Astrocyte of the hippocampus (primary cell): ENCODE measurements around the gene FGFRL1.

ENCODE experiments used
- DNase-seq: peaks from one replicate; pipeline ENCODE4 v3.0.0; 2011; ENCODE audit warnings: low read depth, low spot score

Gene FGFRL1

DNA sequence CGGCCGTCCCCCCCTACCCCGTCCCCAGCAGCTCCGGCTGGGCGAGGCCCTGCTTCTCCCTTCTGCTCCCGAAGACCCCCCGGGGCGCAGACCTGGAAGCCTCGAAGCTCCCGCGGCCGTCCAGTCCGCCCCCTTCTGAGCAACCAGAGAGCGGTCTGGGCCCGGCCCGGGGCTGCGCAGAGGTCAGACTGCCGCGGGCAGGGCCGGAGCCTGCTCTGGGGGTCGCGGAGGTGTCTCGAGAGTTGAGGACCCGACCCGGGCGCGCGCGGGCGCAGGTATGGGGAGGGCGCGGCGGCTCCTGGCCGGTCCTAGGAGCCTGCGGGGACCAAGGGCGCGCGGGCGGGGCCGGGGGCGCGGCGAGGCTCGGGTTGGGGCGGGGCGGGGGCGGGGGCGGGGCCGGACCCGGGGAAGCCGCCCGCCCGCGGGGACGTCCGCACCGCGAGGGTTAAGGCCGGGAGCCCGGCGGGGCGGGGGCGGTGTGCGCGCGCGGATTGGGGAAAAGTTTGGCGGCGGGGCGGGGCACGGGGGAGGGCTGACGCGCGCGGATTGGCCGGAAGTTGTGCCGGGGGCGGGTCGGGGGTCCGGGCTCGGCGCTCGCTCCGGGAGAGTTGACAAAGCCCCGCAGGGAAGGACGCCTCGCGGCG is at the start of gene FGFRL1:
FGFRL1 (plus strand) TSS at position 605 of the 644 bp plus-strand sequence. CDS start 860 bp downstream, outside the sequence.
- peak; percentile 97 for DNase-seq

GRCh38 chr4:962231-963208 is 48.9 kb upstream of the FGFRL1 start:
- DNase-seq, result no peak

DNA sequence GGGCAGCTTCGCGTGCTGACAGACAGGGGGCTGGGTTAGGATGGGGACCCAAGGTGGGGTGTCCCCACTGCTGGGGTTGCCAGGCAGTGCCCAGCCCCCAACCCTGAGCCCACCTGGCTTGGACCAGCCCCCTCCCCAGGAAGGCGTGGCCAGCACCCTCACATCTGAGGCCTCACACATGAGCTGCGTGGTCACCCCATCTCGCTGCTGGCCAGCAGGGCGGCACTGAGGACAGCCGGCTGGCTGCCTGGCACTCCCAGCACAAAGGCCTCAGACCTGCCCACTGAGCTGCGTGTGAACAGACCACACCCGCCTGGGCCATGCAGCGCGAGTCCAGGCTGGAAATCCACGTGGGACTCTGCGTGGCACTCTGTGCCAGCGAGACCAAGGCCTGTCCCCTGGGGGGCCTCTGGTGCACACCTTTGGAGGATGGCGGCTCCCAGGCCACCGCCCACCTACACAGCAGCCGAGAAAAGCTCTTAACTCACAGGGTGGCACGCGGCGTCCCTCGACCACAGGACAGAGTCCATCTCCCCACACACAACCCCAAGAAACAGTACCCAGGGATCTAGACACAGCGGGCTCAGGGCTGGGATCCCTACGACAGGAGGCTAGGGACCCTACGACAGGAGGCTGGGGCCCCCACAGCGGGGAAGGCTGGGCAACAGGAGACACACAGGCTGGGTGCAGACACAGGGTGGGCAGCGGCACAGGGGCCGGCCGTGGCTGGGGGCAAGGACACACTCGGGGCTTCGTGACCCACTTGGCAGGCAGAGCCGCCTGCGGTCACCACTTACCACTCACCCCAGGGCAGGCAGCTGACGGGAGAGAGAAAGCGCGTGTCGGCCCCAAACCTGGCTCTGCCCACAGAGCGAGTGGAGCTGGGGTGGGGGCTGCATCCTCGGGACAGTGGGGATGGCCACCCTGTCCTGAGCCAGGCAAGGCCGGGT is 47.9 kb upstream of the FGFRL1 start:
- no peak for DNase-seq

- DNase-seq, result no peak
These were observed 46.9 kb upstream of the FGFRL1 start for GRCh38 chr4:964346-965025.

- DNase-seq, result no peak
These were observed 46.2 kb upstream of the FGFRL1 start for GRCh38 chr4:965048-965765.

GRCh38 chr4:965766-966134 is 45.7 kb upstream of the FGFRL1 start:
- no peak for DNase-seq

- no peak for DNase-seq
These were observed 44.9 kb upstream of the FGFRL1 start for GRCh38 chr4:966266-967112.

DNA sequence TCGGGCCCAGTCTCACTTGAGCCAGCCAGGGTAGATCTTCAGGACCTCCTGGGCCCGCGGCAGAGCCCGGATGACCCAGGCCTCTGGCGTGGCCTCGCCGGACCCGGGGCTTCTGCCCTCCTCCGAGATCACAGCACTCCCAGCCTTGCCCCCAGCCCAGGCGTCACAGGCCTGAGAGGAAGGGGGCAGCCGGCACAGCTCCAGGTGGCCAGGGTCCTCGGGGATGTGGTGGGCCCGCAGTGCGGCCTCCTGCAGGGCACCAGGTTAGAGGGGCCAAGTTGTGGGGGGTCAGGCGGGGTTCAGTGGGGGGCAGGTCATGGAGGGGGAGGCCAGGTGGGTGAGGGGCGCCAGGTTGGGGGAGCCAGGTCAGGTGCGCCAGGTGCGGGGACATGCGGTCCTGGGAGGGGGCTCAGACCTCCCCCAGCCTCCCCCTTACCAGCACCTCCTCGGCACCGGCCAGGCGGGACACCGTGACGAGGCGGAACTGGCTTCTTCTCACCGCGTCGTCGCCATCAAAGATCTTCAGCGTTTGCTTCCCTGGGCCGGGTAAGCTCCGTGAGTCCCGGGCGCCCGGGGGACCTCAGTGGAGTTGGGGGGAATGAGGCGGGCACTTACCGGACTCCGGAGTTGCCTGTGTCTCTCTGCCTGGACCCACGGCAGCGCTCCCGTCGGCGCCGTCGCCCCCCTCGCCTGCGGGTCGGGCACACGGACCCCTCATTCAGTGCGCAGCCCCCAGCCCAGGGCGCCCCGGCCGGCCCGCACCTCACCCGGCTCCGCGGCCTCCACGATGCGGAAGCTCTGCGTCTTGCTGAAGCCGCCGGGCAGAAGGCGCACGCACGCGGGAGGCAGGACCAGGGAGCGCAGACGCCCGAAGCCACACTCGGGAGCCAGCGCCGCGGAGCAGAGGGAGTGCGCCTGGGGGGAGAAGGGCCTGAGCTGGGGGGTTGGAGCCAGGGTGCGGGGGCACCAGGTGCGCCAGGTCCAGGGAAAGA is 44.0 kb upstream of the FGFRL1 start:
- DNase-seq, result peak; percentile 58

- DNase-seq, result no peak
These were observed 43.2 kb upstream of the FGFRL1 start for GRCh38 chr4:968221-968620.

- no peak for DNase-seq
These were observed 42.6 kb upstream of the FGFRL1 start for GRCh38 chr4:968621-969394.

GRCh38 chr4:970046-970745 is 41.2 kb upstream of the FGFRL1 start:
- no peak for DNase-seq

DNA sequence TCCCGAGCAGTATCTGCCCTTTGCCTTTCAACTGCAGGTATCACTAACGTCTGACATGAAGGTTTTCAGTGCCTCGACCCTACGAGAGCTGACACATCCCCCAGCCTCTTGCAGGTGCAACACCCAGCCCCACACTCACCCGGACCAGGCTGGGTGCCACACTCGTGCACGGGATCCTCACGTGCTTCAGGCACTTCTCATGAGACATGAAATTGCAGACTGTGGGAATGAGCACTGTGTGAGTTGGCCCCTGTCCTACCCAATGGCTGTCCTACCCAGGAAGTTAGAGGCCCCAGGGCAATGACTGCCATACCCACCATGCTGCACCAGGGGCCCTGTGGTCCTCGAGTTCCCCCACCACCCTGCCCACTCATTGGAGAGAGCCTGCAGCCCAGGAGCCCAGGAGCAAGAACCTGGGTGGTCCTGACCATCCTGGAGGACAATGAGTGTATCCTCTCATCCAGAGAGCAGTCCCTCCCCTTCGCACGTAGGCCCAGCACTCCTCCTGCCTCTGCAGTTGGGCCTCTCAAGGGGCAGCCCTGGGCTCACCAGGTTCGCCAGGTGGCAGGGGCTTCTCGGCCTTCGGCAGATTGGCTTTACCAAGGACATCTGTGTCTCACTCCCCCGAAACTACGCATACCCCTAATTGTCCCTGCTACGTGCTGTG is 40.4 kb upstream of the FGFRL1 start:
- DNase-seq, result no peak

- DNase-seq, result no peak
These were observed 39.5 kb upstream of the FGFRL1 start for GRCh38 chr4:971666-972500.

DNA sequence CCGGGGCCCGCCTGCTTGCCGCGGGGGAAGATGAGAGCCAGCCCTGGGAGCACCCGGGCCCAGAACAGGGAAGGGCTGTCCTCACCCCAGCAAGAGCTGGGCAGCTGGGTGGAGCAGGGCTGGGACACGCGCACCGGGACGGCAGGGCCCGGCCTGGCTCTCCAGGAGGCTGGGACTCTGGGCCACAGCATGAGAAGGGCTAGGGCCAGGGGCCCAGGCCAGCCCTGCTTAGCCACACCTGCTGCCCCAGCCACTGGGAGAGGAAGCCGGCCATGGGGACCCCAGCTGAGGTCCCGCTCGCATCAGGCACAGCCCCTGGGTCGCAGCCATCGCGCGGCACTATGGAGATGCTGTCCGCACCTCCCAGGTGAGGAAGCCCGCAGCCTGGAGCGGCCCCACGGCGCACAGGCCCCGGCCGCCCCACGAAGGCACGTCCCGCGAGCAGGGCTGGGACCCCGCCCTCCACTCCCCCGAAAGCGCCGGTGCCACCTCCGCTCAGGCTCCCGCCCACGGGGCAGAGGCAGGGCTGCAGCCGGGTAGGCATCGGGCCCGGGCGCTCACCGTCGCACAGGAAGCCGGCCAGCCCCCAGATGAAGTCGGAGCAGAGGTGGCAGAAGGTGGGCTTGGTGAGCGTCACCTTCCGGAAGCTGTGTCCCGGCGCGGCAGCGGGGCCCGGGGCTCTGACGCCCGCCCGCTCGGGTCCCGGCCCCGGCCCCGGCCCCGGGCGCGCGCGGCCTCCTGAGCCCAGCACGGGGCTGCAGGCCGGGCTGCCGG is 38.6 kb upstream of the FGFRL1 start:
- DNase-seq, result peak; percentile 56
